SKM-1 treated with dmso at 0.1 percent for 144 hours (cell line): ENCODE results near the gene DGKI.

Source experiments
- DNase-seq: peaks from one replicate; lab custom pipeline; 2025; ENCODE audit not compliant: unreplicated experiment; lab: John Stamatoyannopoulos, UW

Gene DGKI

GRCh38 chr7:137609500-137609899 lies 237.3 kb downstream of the DGKI start:
- DNase-seq = no peak

DNA sequence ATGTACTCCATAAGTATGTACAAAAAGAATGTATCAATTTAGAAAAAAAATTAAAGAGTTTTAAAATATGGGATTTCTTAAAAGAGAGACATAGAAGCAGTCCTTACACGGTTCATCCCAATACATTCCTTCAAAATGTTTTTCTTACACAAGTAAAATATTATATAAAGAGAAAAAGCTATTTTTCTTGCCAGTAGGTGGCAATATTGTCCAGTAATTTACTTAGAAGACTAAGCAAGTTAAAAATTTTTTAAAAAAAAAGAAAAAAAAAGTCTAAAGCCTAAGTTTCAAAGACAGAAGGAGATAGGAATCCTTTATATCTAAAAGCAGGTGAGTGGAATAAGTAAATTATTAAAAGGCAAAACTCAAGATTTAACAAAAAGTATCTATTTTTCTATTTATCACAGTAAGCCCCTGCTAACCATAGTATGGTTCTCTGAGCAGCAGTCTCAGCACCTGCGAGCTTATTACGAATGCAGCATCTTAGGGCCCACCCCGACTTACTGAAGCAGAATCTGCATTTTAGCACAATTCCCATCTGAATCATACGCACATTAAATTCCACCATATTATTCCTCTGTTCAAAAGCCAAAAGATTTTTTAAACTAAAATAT lies 240.6 kb downstream of the DGKI start:
- peak; percentile 25 for DNase-seq

DNA sequence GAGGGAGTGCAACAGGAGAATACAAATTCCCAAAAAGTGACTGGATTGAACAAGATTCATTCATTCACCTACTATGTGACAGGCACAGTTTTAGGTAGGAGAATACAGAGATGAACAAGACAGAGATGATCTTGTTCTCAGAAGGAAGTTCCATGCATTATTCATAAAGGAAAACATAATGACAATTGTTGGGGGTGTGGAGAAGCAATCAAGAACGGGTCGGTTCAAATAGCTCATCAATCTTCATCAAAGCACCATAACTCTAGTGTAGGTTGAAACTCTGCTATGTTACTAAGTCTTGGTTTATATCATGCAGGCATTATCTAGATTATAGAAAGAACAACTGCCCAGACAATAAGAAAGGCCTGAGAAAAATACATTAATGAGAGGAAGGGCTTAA lies 243.7 kb downstream of the DGKI start:
- no peak for DNase-seq

DNA sequence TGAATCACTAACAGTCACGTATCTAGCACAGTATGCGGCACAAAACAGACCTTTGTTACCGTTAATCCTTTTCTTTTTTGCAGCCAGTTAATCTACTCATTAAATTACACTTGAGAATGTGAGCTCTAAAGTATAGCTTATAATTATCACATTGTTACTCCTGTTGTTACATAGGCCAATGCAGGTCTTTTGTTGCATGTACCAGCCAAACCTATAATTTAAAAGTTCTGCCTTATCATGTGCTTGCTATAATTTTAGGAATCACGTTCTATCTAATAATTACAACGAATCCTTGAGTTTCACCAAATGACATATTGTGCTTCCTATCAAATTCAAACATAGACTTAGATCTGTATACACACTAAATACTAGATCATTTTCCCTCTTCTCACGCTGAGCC lies 245.1 kb downstream of the DGKI start:
- DNase-seq = no peak

DNA sequence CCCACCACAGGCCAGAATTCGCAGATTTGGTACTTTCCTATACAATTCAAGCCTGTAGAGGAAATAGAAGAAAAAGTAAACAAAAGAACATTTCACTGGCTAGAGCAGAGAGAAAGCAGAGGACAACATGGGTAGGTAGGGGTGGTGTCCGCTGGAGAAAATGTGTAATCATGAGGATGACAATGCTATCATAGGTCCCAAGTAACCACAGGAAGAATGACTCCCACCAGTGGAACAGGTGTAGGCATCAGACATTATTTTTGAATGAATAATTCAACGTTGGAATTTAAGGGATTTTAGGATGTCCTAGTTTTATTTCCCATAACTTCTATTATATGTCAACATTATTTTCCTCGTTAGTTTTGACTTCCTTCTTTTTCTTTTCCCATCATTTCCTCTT lies 248.9 kb downstream of the DGKI start:
- DNase-seq = no peak

DNA sequence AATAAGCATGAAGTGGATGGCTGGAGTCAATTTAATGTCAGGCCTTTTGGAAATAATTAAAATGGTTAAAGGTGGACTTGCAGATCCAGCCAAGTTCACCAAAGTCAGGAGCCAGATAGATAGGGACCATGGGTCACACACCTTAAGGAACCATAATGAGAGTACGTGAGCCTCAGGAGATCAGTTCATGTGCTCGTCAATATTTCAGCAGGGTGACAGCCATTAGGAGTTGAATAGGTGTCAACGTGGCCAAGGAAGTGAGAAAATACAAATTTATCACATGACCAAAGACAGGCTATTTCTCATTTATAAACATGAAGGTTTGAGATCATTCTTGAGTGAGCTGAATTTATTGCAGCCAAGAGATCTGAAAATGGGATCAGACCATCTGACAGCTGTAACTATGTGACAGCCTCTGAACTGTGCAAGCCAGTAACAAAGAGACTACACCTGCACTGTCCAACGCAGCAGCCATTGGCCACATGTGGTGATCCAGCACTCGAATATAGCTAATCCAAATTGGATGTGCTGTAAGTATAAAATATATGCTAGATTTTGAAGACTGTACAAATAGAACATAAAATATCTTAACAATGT lies 253.6 kb downstream of the DGKI start:
- no peak for DNase-seq

DNA sequence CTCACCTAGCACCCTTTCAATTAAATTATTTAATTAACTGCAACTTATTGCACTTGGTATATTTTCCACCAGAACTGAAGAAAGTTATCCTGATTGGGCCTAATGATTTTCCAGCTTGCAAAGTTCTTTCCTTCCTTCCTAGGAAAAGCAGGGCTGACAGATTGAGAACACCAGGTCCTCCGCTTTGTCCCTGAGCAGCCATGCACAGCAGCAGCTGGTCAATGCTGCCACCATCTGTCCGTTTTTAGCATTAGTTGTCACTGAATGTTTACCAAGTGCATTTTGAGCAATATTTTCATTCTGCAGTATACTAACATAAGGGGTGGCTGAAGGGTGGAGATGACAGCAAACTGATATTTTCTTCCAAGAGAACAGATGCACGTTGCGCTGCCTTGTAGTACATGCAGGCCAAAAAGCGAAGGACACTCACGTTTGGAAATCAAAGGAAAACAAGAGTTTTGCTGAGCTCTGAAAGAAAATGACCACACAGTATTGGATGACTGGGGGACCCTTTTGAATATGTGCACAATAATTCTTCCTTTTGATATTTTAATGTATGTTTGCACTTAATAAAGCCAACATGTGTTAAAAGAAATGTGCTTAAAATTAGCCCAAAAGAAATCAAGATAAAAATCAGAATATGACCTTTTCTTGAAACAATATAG lies 254.4 kb downstream of the DGKI start:
- DNase-seq = peak; percentile 36

- no peak for DNase-seq
Observed at GRCh38 chr7:137591421-137591837, 255.3 kb downstream of the DGKI start.

DNA sequence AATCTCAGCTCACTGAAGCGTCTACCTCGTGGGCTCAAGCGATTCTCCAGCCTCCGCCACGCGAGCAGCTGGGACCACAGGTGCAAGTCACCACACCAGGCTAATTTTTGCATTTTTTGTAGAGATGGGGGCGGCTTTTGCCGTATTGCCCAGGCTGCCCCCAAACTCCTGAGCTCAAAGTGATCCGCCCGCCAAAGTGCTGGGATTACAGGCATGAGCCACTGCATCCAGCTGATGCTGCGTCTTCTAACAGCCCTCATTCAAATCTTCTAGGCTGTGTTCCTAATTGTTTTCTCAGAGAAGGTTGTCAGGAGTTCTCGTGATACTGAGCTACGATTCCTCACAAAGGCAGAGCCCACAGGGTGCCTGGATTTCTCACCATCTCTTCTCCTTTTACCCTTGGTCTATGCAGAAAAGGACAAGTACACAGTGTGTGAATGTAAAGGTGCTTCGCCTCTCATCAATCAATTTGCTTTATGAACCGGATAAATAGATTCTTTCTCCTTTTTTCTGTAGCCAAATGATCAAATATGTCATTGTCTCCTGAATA lies 255.9 kb downstream of the DGKI start:
- no peak for DNase-seq

GRCh38 chr7:137590071-137590755 lies 256.6 kb downstream of the DGKI start:
- DNase-seq = no peak

DNA sequence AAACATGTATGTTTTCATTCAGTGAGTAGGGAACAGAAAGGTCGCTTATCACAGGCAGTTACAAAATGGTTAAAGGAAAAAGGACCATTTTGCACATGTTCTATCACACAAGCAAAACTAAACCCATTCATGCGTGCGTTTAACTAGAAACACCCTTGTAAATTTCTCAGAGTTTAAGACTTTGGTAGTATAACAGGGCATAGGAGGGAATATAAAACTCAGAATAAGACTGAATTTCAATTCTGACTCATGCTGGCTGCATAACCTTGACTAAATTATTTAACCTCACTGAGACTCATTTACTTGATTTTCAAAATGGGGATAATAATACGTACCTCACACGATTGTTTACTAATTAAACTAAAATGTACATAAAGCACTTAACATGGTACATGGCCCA lies 259.4 kb downstream of the DGKI start:
- DNase-seq = no peak

GRCh38 chr7:137585591-137585990 lies 261.2 kb downstream of the DGKI start:
- DNase-seq = no peak

GRCh38 chr7:137583172-137583571 lies 263.6 kb downstream of the DGKI start:
- no peak for DNase-seq

DNA sequence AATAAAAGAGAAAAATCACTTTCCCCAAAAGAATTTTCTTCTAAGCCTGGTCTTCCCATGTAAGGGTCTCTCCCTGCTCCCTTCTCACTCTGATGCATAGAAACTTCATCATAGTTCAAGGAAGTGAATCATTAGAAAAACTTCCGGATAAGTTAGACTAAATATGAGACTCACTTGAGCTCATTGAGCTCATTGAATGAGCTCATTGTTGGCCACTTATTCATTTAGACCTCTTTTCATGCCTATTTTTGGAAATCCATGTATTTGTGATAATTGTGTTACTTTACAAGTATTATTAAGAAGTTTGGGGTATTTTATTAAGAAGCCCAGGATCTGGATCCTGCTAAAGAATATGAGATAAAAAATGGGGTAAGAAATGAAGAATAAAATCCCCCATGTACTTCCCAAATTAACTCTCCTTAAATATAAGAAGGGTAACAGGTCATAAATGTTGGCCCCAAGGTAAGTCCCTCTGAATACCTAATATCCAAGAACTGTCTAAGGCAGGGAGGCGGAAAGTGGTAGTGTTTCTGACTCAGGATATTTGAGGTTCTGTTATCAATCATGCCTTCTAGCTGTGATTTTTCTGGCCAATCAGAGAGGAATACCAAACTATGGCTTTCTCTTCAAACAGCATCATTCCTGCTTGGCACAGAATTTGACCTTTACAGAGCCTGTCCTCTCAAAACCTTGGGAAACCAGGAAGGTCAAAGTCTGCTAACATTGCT lies 266.7 kb downstream of the DGKI start:
- no peak for DNase-seq

DNA sequence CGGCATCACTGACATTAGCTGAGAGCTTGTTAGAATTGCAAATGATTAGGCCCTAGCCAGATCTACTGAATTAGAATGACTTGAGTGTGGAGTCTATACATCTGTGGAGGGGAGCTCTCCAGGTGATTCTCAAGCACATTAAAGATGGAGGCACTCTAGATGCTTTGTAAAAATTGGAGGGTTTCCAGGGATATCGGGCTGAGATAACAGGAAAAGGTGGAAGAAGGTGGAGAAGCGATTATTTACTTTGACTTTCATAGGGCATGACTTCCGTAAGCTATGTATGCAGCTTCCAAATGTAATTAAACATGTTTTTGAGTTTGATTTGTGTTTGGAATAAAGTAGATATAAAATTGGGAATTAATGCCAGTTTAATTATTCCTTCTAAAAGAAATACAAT lies 268.2 kb downstream of the DGKI start:
- no peak for DNase-seq

DNA sequence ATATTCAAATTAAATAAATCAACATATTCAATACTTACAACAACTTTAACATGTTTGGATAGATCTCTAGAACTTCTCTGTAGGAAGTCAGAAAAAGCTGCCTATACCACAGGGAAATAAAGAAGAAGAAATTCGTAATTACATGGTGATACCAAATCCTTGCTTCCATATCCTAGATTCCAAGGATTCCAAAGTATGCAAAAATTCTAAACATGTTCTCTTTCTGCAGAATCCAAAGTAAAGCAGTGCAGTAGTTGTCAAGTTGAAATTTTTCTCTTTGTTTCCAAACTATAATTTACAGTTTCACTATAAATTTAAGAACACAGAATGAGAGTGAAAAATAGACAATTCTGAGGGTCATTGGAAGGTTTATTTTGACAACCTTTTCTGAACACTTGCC lies 269.6 kb downstream of the DGKI start:
- DNase-seq = no peak

DNA sequence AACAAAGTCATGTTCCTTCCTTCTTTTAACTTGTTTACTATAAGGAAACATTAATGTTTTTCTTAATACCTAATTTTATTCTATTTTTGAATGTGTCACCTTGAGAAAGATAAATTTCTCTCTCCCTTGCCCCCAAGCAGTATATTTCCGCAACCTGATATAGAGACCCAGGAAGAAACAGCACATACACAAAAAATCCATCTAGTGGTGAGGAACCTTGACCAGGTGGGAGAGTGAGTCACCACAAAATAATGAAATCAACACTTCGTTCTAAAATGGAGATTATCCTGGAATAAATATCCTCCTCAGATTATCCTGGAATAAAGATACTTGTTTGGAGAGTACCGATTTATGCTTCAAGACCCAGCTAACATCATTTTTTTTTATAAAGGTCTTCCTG lies 270.3 kb downstream of the DGKI start:
- DNase-seq = no peak

DNA sequence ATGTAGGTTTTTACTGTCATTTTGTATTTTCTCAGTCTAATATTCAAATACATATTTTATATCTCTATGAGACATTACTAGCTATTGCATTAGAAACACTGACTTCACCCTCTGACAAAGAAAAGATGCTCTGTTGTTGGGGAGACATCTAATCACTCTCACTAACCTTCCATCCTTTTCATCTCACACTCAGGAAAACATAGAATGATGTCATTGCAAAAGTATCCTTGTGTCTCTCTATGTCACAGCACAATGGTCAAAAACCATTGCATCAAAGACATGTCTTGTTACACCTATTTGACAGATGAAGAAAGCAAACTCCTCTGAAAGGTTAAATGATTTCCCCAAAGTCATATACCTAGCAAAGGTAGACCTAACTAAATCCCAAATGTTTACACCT lies 272.0 kb downstream of the DGKI start:
- DNase-seq = no peak

- DNase-seq = no peak
Observed at GRCh38 chr7:137572056-137572784, 274.6 kb downstream of the DGKI start.

DNA sequence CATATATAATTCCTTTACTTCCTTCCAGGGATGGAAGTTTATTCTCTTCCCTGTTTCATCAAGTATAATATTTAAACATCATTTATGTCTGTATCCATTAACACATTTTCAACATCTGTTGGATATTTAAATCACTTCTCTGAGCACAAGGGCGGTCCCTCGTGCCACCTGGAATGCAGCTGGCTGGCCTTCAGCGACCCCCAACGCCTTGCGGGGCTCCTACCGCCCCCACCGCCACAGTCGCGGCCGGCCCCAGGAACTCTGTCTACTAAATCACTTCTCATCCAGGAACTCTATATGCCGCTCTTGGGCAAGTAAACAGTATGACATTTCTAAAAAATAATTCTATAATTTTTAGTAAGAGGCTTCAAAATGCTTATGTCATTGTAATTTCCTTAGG lies 282.1 kb downstream of the DGKI start:
- no peak for DNase-seq

GRCh38 chr7:137563981-137564380 lies 282.8 kb downstream of the DGKI start:
- DNase-seq = no peak
